HFFc6 (cell line): ENCODE measurements around the gene ANTXR1. TPM values are rescaled to one million over a fixed set of nuclear protein-coding genes. Genes with fewer than 3 reads are reported as not detected.

ENCODE experiments used
- DNase-seq: peaks from one replicate; pipeline ENCODE4 v3.0.0-alpha.2; 2018
- H3K27ac Mint-ChIP-seq: 2 replicates; pipeline ENCODE4 v1.8.0; 2020; ENCODE audit warnings: mild to moderate bottlenecking, mixed read lengths
- H3K27me3 Mint-ChIP-seq: 2 replicates; pipeline ENCODE4 v1.8.0; 2021; ENCODE audit warnings: mild to moderate bottlenecking, moderate library complexity, mixed read lengths; ENCODE audit not compliant: insufficient read depth
- H3K36me3 Mint-ChIP-seq: 2 replicates; pipeline ENCODE4 v1.8.0; 2021; ENCODE audit warnings: low read depth, mixed read lengths
- H3K4me1 Mint-ChIP-seq: 2 replicates; pipeline ENCODE4 v1.8.0; 2020; ENCODE audit warnings: low read depth, mixed read lengths
- H3K4me3 Mint-ChIP-seq: 2 replicates; pipeline ENCODE4 v1.8.0; 2020; ENCODE audit warnings: mild to moderate bottlenecking, moderate library complexity, mixed read lengths
- H3K9me3 Mint-ChIP-seq: 2 replicates; pipeline ENCODE4 v1.8.0; 2020; ENCODE audit warnings: mild to moderate bottlenecking, mixed read lengths
- CTCF ChIP-seq: fragments of 200-600 bp; sonication (generic); IDR thresholded peaks from 2 replicates; pipeline ENCODE4 v1.5.0; 2021; ENCODE audit warnings: antibody characterized with exemption, mild to moderate bottlenecking
- total RNA-seq, 6 experiments: library from RNA; stranded (reverse); fragmentation: NEBNext Ultra II Directional; extraction: Animal tissue kit (Norgen Biotek cat#: 25700); gene quantifications; 2 replicates in 1 of 6; 3 replicates in 5 of 6; pipeline ENCODE4 v1.2.3, GENCODE V29; 2021

The ANTXR1 gene
- total RNA-seq, 6 experiments from 2014 or later = 98.0 to 137 (median 124) TPM

- Mint-ChIP-seq H3K27ac (peak overlapping the region; percentile 9; the same call in 1 of the 2 replicates), H3K4me1 (peaks cover 13% of the 10 kb centered on the region), H3K4me3 (no peak overlapping the region), H3K27me3 (no peaks in the 10 kb centered on the region), H3K36me3 (peaks cover 36% of the 10 kb centered on the region), H3K9me3 (no peaks in the 10 kb centered on the region)
- no peak for TF ChIP-seq CTCF
- peak; percentile 19 for DNase-seq
These were observed 61.1 kb downstream of the ANTXR1 start for GRCh38 chr2:69073928-69074570.

- no peak for TF ChIP-seq CTCF
- Mint-ChIP-seq H3K4me1 (peaks cover 13% of the 10 kb centered on the region), H3K9me3 (no peaks in the 10 kb centered on the region), H3K27ac (no peak overlapping the region), H3K27me3 (no peaks in the 10 kb centered on the region), H3K4me3 (no peak overlapping the region), H3K36me3 (peaks cover 45% of the 10 kb centered on the region)
- DNase-seq = no peak
These were observed 61.9 kb downstream of the ANTXR1 start for GRCh38 chr2:69074918-69075317.

GRCh38 chr2:69075486-69075885, 62.5 kb downstream of the ANTXR1 start:
- Mint-ChIP-seq H3K4me1 (peaks cover 13% of the 10 kb centered on the region), H3K36me3 (peaks cover 49% of the 10 kb centered on the region), H3K27ac (no peak overlapping the region), H3K9me3 (no peaks in the 10 kb centered on the region), H3K4me3 (no peak overlapping the region), H3K27me3 (no peaks in the 10 kb centered on the region)
- TF ChIP-seq CTCF = no peak
- DNase-seq = no peak

GRCh38 chr2:69076601-69077000, 63.6 kb downstream of the ANTXR1 start:
- no peak for TF ChIP-seq CTCF
- peaks cover 14% of the 10 kb centered on the region for H3K4me1 Mint-ChIP-seq
- no peak overlapping the region for H3K27ac Mint-ChIP-seq
- H3K36me3 Mint-ChIP-seq = peaks cover 60% of the 10 kb centered on the region
- no peak for DNase-seq
- H3K4me3 Mint-ChIP-seq = no peak overlapping the region
- H3K9me3 Mint-ChIP-seq = no peaks in the 10 kb centered on the region
- no peaks in the 10 kb centered on the region for H3K27me3 Mint-ChIP-seq

GRCh38 chr2:69077252-69077950, 64.4 kb downstream of the ANTXR1 start:
- Mint-ChIP-seq H3K4me1 (peaks cover 22% of the 10 kb centered on the region), H3K9me3 (no peaks in the 10 kb centered on the region), H3K4me3 (no peak overlapping the region), H3K27ac (no peak overlapping the region), H3K27me3 (no peaks in the 10 kb centered on the region), H3K36me3 (peaks cover 68% of the 10 kb centered on the region)
- TF ChIP-seq CTCF = no peak
- no peak for DNase-seq
